Ovary (tissue), 3 donors: ENCODE measurements around the gene SAE1.

Experiments used
- CTCF ChIP-seq, 3 donors: fragments of 450-650 bp in 2 of 3; fragments of 200-600 bp in 1 of 3; IDR thresholded peaks; one replicate each; pipeline versions ENCODE4 v1.5.1 to v1.8.0; 2016 to 2022; ENCODE audit warnings: antibody characterized with exemption in 3 of 3, mild to moderate bottlenecking in 1 of 3
- POLR2A ChIP-seq: fragments of 450-650 bp; IDR thresholded peaks from one replicate; pipeline ENCODE4 v1.6.1; 2017; ENCODE audit warnings: antibody characterized with exemption, mild to moderate bottlenecking, moderate library complexity
- donor health status: DM: no; HTN: no; CAD: no.

GRCh38 chr19:47123406-47123805 lies 7.2 kb upstream of the SAE1 start:
- TF ChIP-seq CTCF (IDR thresholded peaks at IDR 0.05) (no peak), POLR2A (no peak)
